Neural progenitor cell (in vitro differentiated cells): Measurements from ENCODE around the gene STAC.

Experiments used
- CTCF ChIP-seq: fragments of 200-600 bp; sonication (generic); IDR thresholded peaks from 2 replicates; pipeline ENCODE4 v1.5.1; 2017; ENCODE audit warnings: antibody characterized with exemption, mild to moderate bottlenecking
- EZH2 ChIP-seq: fragments of 200-600 bp; sonication (generic); IDR thresholded peaks from 2 replicates; pipeline ENCODE4 v1.6.1; 2017; ENCODE audit warnings: antibody characterized with exemption, mild to moderate bottlenecking, moderate library complexity

GRCh38 chr3:36595511-36595910, 215.2 kb downstream of the STAC start:
- no peak for TF ChIP-seq CTCF
- no peak for TF ChIP-seq EZH2
